ENCODE results near the gene PTPN21.

The PTPN21 gene

DNA sequence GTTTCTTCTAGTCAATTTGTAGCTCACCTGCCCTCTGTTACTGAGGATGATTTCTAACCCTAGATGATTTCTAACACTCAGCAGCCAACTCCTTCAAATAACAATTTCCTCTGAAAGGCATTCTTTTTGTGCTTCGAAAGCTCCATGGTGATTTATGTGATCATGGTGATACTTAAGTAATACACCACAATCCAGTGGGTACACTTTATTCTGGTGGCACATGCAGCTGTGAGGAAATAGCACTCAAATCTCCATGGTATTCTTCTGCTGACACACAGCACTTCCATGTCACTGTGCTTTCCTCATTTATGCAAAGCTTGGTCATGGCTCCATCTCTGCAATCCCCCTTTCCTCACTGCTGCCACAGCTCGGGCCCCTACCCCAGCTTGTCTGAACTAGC lies 73.7 kb downstream of the PTPN21 start:
- TF ChIP-seq ESRRG (CRISPR knock-in tag; IDR thresholded peaks at IDR 0.05) (no peak), PPARA (CRISPR knock-in tag; IDR thresholded peaks at IDR 0.05; ENCODE audit: borderline replicate concordance) (no peak), SNAI2 (CRISPR knock-in tag; IDR thresholded peaks at IDR 0.05) (no peak), ZNF8 (CRISPR knock-in tag; IDR thresholded peaks at IDR 0.05) (no peak), ZNF565 (CRISPR knock-in tag; conservative IDR thresholded peaks at IDR 0.05; ENCODE audit: low read depth) (no peak), BACH2 (CRISPR knock-in tag; IDR thresholded peaks at IDR 0.05; ENCODE audit: borderline replicate concordance) (no peak), RARB (CRISPR knock-in tag; IDR thresholded peaks at IDR 0.05) (no peak), ZC3H10 (CRISPR knock-in tag; IDR thresholded peaks at IDR 0.05) (no peak), ISL1 (CRISPR knock-in tag; IDR thresholded peaks at IDR 0.05) (no peak), TOX (CRISPR knock-in tag; IDR thresholded peaks at IDR 0.05; ENCODE audit: borderline replicate concordance) (no peak), ARNTL (CRISPR knock-in tag; IDR thresholded peaks at IDR 0.05; ENCODE audit: borderline replicate concordance, low read depth) (no peak)
- TF ChIP-seq, protein P1, sequence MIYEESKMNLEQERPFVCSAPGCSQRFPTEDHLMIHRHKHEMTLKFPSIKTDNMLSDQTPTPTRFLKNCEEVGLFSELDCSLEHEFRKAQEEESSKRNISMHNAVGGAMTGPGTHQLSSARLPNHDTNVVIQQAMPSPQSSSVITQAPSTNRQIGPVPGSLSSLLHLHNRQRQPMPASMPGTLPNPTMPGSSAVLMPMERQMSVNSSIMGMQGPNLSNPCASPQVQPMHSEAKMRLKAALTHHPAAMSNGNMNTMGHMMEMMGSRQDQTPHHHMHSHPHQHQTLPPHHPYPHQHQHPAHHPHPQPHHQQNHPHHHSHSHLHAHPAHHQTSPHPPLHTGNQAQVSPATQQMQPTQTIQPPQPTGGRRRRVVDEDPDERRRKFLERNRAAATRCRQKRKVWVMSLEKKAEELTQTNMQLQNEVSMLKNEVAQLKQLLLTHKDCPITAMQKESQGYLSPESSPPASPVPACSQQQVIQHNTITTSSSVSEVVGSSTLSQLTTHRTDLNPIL (CRISPR knock-in tag; IDR thresholded peaks at IDR 0.05; ENCODE audit: low read depth): no peak
- TF ChIP-seq, protein P2, sequence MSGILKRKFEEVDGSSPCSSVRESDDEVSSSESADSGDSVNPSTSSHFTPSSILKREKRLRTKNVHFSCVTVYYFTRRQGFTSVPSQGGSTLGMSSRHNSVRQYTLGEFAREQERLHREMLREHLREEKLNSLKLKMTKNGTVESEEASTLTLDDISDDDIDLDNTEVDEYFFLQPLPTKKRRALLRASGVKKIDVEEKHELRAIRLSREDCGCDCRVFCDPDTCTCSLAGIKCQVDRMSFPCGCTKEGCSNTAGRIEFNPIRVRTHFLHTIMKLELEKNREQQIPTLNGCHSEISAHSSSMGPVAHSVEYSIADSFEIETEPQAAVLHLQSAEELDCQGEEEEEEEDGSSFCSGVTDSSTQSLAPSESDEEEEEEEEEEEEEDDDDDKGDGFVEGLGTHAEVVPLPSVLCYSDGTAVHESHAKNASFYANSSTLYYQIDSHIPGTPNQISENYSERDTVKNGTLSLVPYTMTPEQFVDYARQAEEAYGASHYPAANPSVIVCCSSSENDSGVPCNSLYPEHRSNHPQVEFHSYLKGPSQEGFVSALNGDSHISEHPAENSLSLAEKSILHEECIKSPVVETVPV (CRISPR knock-in tag; IDR thresholded peaks at IDR 0.05): no peak
- TF ChIP-seq, protein P3, sequence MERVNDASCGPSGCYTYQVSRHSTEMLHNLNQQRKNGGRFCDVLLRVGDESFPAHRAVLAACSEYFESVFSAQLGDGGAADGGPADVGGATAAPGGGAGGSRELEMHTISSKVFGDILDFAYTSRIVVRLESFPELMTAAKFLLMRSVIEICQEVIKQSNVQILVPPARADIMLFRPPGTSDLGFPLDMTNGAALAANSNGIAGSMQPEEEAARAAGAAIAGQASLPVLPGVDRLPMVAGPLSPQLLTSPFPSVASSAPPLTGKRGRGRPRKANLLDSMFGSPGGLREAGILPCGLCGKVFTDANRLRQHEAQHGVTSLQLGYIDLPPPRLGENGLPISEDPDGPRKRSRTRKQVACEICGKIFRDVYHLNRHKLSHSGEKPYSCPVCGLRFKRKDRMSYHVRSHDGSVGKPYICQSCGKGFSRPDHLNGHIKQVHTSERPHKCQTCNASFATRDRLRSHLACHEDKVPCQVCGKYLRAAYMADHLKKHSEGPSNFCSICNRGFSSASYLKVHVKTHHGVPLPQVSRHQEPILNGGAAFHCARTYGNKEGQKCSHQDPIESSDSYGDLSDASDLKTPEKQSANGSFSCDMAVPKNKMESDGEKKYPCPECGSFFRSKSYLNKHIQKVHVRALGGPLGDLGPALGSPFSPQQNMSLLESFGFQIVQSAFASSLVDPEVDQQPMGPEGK (CRISPR knock-in tag; IDR thresholded peaks at IDR 0.05; ENCODE audit: borderline replicate concordance): no peak
- TF ChIP-seq, protein P4, sequence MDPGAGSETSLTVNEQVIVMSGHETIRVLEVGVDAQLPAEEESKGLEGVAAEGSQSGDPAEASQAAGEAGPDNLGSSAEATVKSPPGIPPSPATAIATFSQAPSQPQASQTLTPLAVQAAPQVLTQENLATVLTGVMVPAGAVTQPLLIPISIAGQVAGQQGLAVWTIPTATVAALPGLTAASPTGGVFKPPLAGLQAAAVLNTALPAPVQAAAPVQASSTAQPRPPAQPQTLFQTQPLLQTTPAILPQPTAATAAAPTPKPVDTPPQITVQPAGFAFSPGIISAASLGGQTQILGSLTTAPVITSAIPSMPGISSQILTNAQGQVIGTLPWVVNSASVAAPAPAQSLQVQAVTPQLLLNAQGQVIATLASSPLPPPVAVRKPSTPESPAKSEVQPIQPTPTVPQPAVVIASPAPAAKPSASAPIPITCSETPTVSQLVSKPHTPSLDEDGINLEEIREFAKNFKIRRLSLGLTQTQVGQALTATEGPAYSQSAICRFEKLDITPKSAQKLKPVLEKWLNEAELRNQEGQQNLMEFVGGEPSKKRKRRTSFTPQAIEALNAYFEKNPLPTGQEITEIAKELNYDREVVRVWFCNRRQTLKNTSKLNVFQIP (CRISPR knock-in tag; IDR thresholded peaks at IDR 0.05; ENCODE audit: borderline replicate concordance, low read depth): no peak
- TF ChIP-seq, protein P5, sequence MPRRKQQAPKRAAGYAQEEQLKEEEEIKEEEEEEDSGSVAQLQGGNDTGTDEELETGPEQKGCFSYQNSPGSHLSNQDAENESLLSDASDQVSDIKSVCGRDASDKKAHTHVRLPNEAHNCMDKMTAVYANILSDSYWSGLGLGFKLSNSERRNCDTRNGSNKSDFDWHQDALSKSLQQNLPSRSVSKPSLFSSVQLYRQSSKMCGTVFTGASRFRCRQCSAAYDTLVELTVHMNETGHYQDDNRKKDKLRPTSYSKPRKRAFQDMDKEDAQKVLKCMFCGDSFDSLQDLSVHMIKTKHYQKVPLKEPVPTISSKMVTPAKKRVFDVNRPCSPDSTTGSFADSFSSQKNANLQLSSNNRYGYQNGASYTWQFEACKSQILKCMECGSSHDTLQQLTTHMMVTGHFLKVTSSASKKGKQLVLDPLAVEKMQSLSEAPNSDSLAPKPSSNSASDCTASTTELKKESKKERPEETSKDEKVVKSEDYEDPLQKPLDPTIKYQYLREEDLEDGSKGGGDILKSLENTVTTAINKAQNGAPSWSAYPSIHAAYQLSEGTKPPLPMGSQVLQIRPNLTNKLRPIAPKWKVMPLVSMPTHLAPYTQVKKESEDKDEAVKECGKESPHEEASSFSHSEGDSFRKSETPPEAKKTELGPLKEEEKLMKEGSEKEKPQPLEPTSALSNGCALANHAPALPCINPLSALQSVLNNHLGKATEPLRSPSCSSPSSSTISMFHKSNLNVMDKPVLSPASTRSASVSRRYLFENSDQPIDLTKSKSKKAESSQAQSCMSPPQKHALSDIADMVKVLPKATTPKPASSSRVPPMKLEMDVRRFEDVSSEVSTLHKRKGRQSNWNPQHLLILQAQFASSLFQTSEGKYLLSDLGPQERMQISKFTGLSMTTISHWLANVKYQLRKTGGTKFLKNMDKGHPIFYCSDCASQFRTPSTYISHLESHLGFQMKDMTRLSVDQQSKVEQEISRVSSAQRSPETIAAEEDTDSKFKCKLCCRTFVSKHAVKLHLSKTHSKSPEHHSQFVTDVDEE (CRISPR knock-in tag; IDR thresholded peaks at IDR 0.05): no peak
- no peak for ATAC-seq

DNA sequence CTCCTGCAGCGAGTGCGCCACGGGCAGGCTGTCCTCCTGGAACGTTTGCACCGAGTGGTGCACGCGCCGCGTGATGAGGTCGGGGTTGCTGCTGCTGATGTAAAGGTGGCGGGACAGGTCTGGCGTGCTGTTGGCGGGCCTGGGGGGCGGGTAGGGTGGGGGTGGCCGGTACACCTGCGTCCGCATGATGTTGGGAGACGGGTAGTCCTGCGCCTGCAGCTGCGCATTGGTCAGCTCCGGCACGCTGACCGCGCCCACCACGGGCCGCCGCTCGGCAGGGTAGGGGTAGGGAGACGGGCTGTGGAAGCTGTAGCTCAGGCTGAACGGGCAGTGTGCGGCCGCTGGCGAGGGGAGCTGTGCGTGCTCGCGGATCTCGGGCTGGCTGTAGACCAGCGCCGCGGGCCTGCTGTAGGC lies 75.2 kb downstream of the PTPN21 start:
- TF ChIP-seq, protein P4 (CRISPR knock-in tag; IDR thresholded peaks at IDR 0.05; ENCODE audit: borderline replicate concordance, low read depth): no peak
- TF ChIP-seq TOX (CRISPR knock-in tag; IDR thresholded peaks at IDR 0.05; ENCODE audit: borderline replicate concordance): no peak
- TF ChIP-seq PPARA (CRISPR knock-in tag; IDR thresholded peaks at IDR 0.05; ENCODE audit: borderline replicate concordance): no peak
- TF ChIP-seq RARB (CRISPR knock-in tag; IDR thresholded peaks at IDR 0.05): no peak
- TF ChIP-seq OSR1 (CRISPR knock-in tag; IDR thresholded peaks at IDR 0.05): no peak
- TF ChIP-seq ESRRG (CRISPR knock-in tag; IDR thresholded peaks at IDR 0.05): no peak
- no peak for TF ChIP-seq CSDC2 (CRISPR knock-in tag; IDR thresholded peaks at IDR 0.05)
- TF ChIP-seq, protein P1 (CRISPR knock-in tag; IDR thresholded peaks at IDR 0.05; ENCODE audit: low read depth): no peak
- no peak for ATAC-seq

All from SK-N-SH treated with all-trans-retinoic acid at 6 μM for 48 hours (cell line).